SKM-1 (cell line): ENCODE results near the gene MINK1.
"Not testable (repeated sequence)": the region's sequence is repeated elsewhere in the genome, so short reads cannot be mapped to it uniquely, and the experiment has no call there.

Source experiments
- DNase-seq: peaks from one replicate; lab custom pipeline; 2025; ENCODE audit not compliant: unreplicated experiment; lab: John Stamatoyannopoulos, UW

Gene MINK1

GRCh38 chr17:4810696-4811290 is 22.3 kb upstream of the MINK1 start:
- DNase-seq: no peak

GRCh38 chr17:4811471-4811870 is 21.7 kb upstream of the MINK1 start:
- DNase-seq: no peak

- DNase-seq: no peak
Measured at GRCh38 chr17:4812690-4813089, 20.4 kb upstream of the MINK1 start.

GRCh38 chr17:4815043-4815675 is 18.0 kb upstream of the MINK1 start:
- no peak for DNase-seq

GRCh38 chr17:4816826-4817225 is 16.3 kb upstream of the MINK1 start:
- no peak for DNase-seq

- no peak for DNase-seq
Measured at GRCh38 chr17:4818276-4818675, 14.9 kb upstream of the MINK1 start.

GRCh38 chr17:4822835-4823234 is 10.3 kb upstream of the MINK1 start:
- DNase-seq: no peak

DNA sequence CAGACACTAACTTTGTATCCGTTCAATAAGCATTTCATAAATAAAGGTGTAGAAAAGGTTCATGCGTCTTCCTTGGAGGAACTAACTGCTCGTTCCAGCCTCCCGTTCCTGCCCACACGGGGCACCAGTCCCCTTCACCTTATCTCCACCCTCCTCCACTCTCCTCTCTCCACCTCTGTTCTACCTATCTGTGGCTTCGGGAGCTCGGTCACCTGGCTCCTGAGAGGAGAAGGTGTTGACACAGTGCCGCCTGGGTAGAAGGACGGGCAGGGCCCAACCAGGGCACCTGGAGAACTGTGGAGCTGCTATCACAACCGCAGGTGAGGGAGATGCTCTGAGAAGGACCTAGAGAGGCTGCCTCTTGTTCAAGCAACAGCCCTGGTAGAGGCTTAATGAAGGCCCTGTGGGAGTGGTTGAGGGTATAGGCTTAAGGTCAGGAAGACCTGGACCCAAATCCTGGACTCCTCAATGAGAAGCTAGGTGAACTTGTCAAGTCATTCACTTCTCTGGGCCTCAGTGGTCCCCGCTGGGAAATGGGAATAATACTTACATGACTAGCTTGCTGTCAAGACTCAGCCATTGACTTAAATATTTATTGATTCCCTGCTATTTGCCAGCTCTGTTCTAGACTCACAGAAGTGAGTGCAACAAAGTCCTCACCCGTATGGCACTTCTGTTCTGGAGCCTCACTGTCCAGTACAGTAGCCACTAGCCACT is 9.6 kb upstream of the MINK1 start:
- DNase-seq: no peak

DNA sequence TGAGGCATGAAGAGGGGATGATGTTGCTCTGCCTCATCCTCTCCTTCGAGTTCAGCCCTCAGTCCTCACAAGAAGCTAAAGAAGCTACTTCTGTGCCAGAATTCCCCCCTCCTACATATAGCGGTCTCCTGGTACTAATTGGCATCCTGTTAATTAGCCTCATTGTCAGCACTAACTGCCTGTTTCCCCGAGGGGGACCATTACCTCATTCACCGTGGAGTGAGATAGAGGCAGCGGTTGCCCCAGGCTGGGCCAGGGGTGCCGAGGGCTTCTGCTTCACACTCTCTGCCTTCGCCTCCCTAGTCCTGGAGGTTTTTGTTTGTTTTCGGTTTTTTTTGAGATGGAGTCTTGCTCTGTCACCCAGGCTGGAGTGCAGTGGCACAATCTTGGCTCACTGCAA is 5.7 kb upstream of the MINK1 start:
- no peak for DNase-seq

GRCh38 chr17:4832829-4833177 is 337 bp upstream of the MINK1 start:
- not testable (repeated sequence) for DNase-seq

DNA sequence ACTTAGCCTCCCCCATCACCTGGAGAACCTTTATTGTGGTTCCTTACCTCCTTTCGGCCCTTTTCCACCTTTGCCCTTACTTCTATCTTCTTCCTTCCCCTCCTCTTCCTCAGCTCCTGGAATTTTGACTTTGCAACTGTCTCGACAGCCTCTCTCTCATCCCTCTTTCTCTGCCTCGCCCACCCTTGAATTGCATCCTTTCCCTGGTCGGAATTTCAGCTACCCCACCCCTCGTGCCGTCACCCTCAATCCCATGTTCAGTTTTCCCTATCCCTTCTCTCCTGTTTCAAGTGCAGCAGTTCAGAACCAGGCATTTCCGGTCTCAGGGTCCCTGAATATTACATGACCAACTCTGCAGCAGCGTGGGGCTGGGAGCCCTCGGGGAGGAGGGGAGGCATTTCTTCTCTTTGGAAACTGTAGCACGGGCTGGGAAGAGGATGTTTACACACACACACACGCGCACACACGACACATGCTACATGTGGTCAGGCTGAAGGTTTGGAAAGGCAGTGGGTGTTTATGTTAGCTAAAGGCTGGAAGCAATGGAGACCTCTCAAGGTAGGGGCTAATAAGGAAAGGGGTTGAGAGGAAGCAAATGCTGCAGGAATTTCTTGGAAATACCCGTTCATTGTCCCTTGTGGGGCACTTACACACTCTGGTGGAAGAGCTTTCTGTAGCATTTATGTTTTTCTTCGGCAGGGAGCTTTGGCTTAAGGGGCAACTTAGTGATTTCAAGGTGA is 971 bp downstream of the MINK1 start:
- DNase-seq: no peak

DNA sequence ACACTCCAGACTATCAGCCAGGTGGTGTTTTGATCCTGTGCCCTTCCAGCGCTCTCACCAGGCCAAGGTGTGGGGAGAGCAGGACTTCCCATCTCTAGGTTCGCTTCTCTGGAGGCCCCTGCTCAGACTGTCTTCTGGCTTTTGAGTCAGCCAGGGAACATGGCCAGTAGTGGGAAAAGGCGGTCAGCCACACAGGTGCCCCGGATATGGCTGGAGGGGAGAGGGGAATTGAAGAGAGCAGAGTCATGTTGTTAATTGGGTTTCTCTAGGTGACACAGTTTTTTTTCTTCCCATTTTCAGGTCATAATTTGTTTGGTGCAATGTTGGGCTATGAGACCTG is 1.5 kb downstream of the MINK1 start:
- DNase-seq: no peak

DNA sequence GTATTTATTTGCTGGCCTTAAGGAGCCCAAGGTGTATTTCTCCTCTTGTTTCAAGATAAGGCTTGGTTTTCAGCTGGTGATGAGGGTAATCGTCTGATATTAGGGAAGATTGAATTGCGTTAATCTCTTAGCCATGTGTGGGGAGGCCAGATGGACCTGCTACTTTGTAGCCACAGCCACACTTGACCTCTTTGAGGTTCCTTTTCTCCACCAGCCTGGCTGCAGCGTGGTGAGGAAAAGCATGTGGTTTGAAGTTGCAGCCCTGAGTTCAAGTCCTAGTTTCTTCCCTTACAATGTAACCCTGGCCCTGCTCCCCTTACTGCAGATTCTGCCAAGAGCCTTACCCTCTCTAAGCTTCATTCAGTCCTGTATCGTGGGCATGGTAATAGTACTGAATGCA is 3.1 kb downstream of the MINK1 start:
- no peak for DNase-seq

- DNase-seq: no peak
Measured at GRCh38 chr17:4837471-4838308, 4.5 kb downstream of the MINK1 start.

- no peak for DNase-seq
Measured at GRCh38 chr17:4838309-4838785, 5.2 kb downstream of the MINK1 start.

DNA sequence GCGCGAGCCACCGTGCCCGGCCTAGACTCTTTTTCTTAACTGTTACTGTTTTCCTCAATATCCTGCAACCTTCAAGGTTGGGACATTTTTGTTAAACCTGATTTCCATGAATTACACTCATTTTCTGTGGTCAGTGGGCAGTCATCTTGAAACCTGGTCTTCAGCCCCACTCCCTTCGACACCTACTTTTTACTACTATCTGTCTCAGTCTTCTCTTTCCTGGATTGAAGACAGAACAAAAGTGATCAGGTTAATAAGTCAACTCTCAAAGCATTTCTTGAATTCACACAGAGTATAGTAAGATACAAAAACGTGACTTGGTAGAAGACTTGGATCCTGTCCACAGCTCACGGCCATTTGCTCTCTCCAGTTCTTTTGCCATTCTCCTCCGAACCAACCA is 6.1 kb downstream of the MINK1 start:
- no peak for DNase-seq

GRCh38 chr17:4839965-4840892 is 7.1 kb downstream of the MINK1 start:
- no peak for DNase-seq

GRCh38 chr17:4840893-4841242 is 7.7 kb downstream of the MINK1 start:
- no peak for DNase-seq

DNA sequence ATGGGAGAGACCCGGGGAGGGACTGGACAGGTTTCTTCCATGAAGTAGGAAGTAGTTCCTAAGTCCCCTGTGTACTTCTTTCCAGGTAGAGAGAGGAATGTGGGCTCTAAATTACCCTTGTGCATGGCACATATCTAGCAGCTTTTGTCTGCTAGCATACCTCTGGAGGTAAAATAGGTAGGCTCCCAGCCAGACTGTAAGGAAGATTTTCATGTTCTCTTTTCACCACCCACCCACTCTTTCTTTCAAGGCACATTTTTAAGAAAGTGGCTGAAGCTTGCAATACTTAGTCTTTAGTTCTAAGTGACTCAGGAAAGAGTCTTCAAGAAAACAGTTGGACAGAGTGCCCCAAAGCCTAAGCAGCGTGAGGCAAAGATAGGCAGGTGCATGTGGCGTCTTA is 9.2 kb downstream of the MINK1 start:
- no peak for DNase-seq
